Effector memory CD8-positive, alpha-beta T cell (primary cell): Measurements from ENCODE around the gene USP36.
"Not testable (repeated sequence)": the region's sequence is repeated elsewhere in the genome, so short reads cannot be mapped to it uniquely, and the experiment has no call there.

Experiments used
- ATAC-seq: fragments of 150-1000 bp; cut with Tn5 transposase; replicated peaks from 2 replicates; pipeline ENCODE4 v1.10.0; 2021; ENCODE audit warnings: mild to moderate bottlenecking, moderate library complexity
- DNase-seq, 3 experiments: peaks; one replicate each; pipeline ENCODE4 v3.0.0; 2021
- H3K27ac Mint-ChIP-seq, 2 donors: one replicate each; pipeline ENCODE4 v1.8.0; 2022; ENCODE audit warnings: mild to moderate bottlenecking in 2 of 2, mixed read lengths in 2 of 2, moderate library complexity in 2 of 2
- H3K27me3 Mint-ChIP-seq, 2 donors: one replicate each; pipeline ENCODE4 v1.8.0; 2022; ENCODE audit warnings: mixed read lengths in 2 of 2
- H3K36me3 Mint-ChIP-seq: one replicate; pipeline ENCODE4 v1.8.0; 2022; ENCODE audit warnings: mild to moderate bottlenecking, moderate library complexity, mixed read lengths; ENCODE audit not compliant: insufficient read depth
- H3K4me1 Mint-ChIP-seq, 2 donors: one replicate each; pipeline ENCODE4 v1.8.0; 2022; ENCODE audit warnings: low read depth in 2 of 2, mixed read lengths in 2 of 2
- H3K4me3 Mint-ChIP-seq, 2 donors: one replicate each; pipeline ENCODE4 v1.8.0; 2022; ENCODE audit warnings: mild to moderate bottlenecking in 2 of 2, mixed read lengths in 2 of 2, moderate library complexity in 2 of 2
- H3K9me3 Mint-ChIP-seq, 2 donors: one replicate each; pipeline ENCODE4 v1.8.0; 2022; ENCODE audit warnings: mixed read lengths in 2 of 2
- total RNA-seq, 9 experiments: gene quantifications; one replicate each; lab custom pipeline; 2026; lab: John Stamatoyannopoulos, UW

USP36 gene
- total RNA-seq: 100 to 503 (median 120) reads per million in 9 experiments

- Mint-ChIP-seq H3K27ac (peak within 1 kb of the TSS; percentile 95 to 98), H3K36me3 (peaks cover 58% of the 10 kb centered on the region), H3K4me3 (peak within 1 kb of the TSS; percentile 87 to 92), H3K9me3 (no peaks in the 10 kb centered on the region), H3K27me3 (no peaks in the 10 kb centered on the region), H3K4me1 (peaks cover 37 to 42% of the 10 kb centered on the region in 2 donors)
- DNase-seq (peak; percentile 100), ATAC-seq (peak; percentile 81)
Measured at GRCh38 chr17:78840780-78841611, at the start of gene USP36. TSS of gene USP36 (minus strand) at chr17:78840814. CDS start at chr17:78836363, 4,451 bp downstream.

- ATAC-seq: peak; percentile 24
- not testable (repeated sequence) for DNase-seq, H3K9me3 Mint-ChIP-seq, H3K36me3 Mint-ChIP-seq
- H3K27ac Mint-ChIP-seq: peak overlapping the region in 1 of 2 donors; percentile 39
- H3K4me1 Mint-ChIP-seq: peaks cover 1 to 11% of the 10 kb centered on the region in 2 donors
- peaks cover 31 to 38% of the 10 kb centered on the region in 2 donors for H3K27me3 Mint-ChIP-seq
- peak overlapping the region in 1 of 2 donors; percentile 15 for H3K4me3 Mint-ChIP-seq
Measured at GRCh38 chr17:78890096-78890495, 49.5 kb upstream of the USP36 start.

DNA sequence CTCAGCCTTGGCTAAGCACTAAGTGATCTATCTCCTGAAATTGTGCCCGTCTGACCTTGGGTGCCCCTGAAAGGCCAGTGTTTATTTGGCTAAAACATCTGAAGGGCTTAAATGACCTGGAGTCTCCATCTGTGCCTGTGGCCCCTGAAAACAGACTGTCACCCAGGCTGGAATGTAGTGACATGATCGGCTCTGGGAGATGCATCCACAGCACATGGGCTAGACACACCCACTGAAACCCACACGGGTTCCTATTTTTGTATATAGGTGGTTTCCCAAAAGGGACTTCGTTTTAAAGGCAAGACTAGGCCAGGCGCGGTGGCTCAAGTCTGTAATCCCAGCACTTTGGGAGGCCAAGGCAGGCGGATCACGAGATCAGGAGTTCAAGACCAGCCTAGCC, 48.9 kb upstream of the USP36 start:
- Mint-ChIP-seq H3K27ac (no peak overlapping the region), H3K4me3 (peak overlapping the region in 1 of 2 donors; percentile 27), H3K9me3 (no peaks in the 10 kb centered on the region), H3K36me3 (no peaks in the 10 kb centered on the region), H3K27me3 (peaks cover 31 to 43% of the 10 kb centered on the region in 2 donors), H3K4me1 (peaks cover 1 to 11% of the 10 kb centered on the region in 2 donors)
- ATAC-seq: peak; percentile 46
- no peak for DNase-seq

DNA sequence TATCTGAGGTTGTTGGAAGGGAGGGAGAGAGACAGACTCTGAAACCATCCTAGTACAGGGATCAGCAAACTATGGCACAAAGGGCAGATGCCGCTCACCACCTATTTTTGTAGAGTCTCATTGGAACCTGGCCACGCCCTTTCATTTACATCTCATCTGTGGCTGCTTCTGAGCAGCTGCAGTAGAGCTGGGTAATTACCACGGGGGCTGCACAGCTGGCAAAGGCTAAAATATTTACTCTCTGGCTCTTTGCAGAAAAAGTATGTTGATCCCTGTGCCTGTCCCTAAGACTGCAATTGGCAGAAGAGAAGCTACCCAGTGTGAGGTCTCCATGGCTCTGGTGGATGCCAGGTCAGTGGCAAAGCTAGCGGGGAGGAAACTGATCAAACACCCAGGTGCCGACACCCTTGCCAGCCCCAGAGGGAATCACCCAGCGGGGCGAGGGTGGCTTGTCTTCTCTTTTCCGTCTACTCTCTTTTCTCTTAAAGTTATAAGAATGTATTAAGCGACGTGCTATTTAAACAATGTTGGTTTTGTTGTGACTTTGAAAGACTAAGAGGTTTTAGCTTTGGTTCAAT, 48.4 kb upstream of the USP36 start:
- ATAC-seq (no peak), DNase-seq (no peak)
- no peak overlapping the region for H3K27ac Mint-ChIP-seq
- peaks cover 1 to 11% of the 10 kb centered on the region in 2 donors for H3K4me1 Mint-ChIP-seq
- H3K4me3 Mint-ChIP-seq: no peak overlapping the region
- H3K27me3 Mint-ChIP-seq: peaks cover 31 to 47% of the 10 kb centered on the region in 2 donors
- no peaks in the 10 kb centered on the region for H3K9me3 Mint-ChIP-seq
- H3K36me3 Mint-ChIP-seq: no peaks in the 10 kb centered on the region

- Mint-ChIP-seq H3K27me3 (peaks cover 43 to 58% of the 10 kb centered on the region in 2 donors), H3K9me3 (no peaks in the 10 kb centered on the region), H3K36me3 (no peaks in the 10 kb centered on the region), H3K4me3 (no peak overlapping the region), H3K27ac (no peak overlapping the region), H3K4me1 (peaks cover 5 to 11% of the 10 kb centered on the region in 2 donors)
- no peak for DNase-seq
- ATAC-seq: no peak
Measured at GRCh38 chr17:78886954-78887353, 46.3 kb upstream of the USP36 start.

DNA sequence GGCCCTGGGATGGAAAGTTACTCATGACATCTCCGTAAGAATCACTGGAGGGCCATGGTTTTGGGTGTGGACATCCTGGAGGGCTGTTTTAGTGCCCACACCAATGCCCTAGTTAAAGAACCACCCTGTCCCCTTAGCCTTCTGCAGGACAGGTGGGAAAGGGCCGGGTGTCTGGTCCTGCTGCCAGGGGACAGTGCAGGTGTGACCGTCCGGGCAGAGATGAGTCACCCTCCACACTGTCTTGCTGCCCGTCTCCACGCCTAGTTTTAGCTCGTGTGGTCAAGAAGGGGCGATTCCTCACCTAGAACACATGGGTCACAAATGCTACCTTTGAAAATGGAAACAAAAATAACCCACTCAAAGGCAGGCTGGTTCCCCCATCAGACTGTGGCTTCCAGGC, 45.3 kb upstream of the USP36 start:
- no peaks in the 10 kb centered on the region for H3K36me3 Mint-ChIP-seq
- DNase-seq (no peak), ATAC-seq (no peak)
- H3K27me3 Mint-ChIP-seq: peaks cover 38 to 58% of the 10 kb centered on the region in 2 donors
- no peak overlapping the region for H3K4me3 Mint-ChIP-seq
- peaks cover 3 to 9% of the 10 kb centered on the region in 2 donors for H3K4me1 Mint-ChIP-seq
- H3K27ac Mint-ChIP-seq: no peak overlapping the region
- H3K9me3 Mint-ChIP-seq: no peaks in the 10 kb centered on the region

GRCh38 chr17:78884876-78885667, 44.5 kb upstream of the USP36 start:
- ATAC-seq (no peak), DNase-seq (no peak)
- H3K27me3 Mint-ChIP-seq: peaks cover 37 to 64% of the 10 kb centered on the region in 2 donors
- H3K27ac Mint-ChIP-seq: no peak overlapping the region
- H3K9me3 Mint-ChIP-seq: no peaks in the 10 kb centered on the region
- no peak overlapping the region for H3K4me3 Mint-ChIP-seq
- H3K4me1 Mint-ChIP-seq: peaks cover 4 to 6% of the 10 kb centered on the region in 2 donors
- H3K36me3 Mint-ChIP-seq: no peaks in the 10 kb centered on the region

- H3K36me3 Mint-ChIP-seq: no peaks in the 10 kb centered on the region
- peaks cover under 1 to 7% of the 10 kb centered on the region in 2 donors for H3K4me1 Mint-ChIP-seq
- H3K27me3 Mint-ChIP-seq: peaks cover 42 to 72% of the 10 kb centered on the region in 2 donors
- ATAC-seq: no peak
- no peaks in the 10 kb centered on the region for H3K9me3 Mint-ChIP-seq
- H3K27ac Mint-ChIP-seq: no peak overlapping the region
- H3K4me3 Mint-ChIP-seq: no peak overlapping the region
- DNase-seq: no peak
Measured at GRCh38 chr17:78884148-78884825, 43.7 kb upstream of the USP36 start.

DNA sequence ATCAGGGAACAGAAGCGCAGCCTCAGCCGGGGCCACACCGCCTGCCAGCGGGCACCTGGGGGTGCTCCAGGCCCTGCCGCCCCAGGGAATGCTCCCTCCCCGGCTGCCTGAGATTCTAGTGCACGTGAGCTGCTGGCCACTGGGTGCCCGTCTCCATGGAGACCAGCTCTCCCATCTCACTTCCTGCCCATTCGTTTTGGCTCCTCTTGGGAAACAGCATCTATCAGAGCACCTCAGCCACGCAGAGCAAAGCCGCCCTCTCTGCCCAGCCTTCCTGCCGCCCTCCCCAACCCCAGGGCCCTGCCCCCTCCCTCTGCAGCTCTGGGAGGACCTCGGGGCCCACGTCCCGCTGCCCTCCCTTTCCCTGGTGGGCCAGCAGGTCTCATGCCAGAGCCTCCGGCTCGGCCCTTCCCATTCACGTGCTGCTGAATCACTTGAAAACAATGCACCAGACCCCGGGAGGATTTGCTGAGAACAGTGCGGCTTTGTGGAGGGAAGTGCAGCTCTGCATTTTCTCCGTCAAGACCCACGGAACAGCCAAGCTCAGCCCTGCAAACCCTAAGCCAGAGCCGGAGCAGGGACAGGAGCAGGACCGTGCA, 43.0 kb upstream of the USP36 start:
- no peak for ATAC-seq
- no peaks in the 10 kb centered on the region for H3K9me3 Mint-ChIP-seq
- DNase-seq: no peak
- H3K36me3 Mint-ChIP-seq: no peaks in the 10 kb centered on the region
- peaks cover 43 to 78% of the 10 kb centered on the region in 2 donors for H3K27me3 Mint-ChIP-seq
- H3K4me1 Mint-ChIP-seq: peaks cover 0 to 13% of the 10 kb centered on the region in 2 donors
- peak overlapping the region in 1 of 2 donors; percentile 36 for H3K4me3 Mint-ChIP-seq
- no peak overlapping the region for H3K27ac Mint-ChIP-seq

DNA sequence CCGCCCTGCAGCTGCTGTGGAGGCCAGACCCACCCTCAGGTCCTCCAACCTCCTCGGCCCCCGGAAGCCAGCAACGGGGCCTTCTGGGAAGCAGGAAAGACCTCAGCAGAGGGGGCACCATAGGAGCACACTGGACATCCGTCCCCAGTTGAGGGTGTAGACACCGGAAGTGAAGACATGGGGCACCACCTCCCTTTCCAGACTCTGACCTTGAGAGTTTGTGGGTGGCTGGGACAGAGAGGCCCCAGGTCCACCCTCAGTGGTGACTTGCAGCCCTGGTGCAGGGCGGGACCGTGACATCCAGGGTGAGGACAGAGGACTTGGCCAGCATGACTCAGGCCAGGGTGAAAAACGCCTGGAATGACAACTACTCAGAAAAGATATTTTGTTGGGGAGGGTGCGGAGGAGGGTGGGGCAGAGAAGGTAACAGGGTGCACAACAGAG, 42.5 kb upstream of the USP36 start:
- Mint-ChIP-seq H3K36me3 (no peaks in the 10 kb centered on the region), H3K4me3 (peak overlapping the region in 1 of 2 donors; percentile 36), H3K27me3 (peaks cover 46 to 83% of the 10 kb centered on the region in 2 donors), H3K9me3 (no peaks in the 10 kb centered on the region), H3K27ac (no peak overlapping the region), H3K4me1 (peaks cover 0 to 13% of the 10 kb centered on the region in 2 donors)
- ATAC-seq (peak; percentile 62), DNase-seq (no peak)

DNA sequence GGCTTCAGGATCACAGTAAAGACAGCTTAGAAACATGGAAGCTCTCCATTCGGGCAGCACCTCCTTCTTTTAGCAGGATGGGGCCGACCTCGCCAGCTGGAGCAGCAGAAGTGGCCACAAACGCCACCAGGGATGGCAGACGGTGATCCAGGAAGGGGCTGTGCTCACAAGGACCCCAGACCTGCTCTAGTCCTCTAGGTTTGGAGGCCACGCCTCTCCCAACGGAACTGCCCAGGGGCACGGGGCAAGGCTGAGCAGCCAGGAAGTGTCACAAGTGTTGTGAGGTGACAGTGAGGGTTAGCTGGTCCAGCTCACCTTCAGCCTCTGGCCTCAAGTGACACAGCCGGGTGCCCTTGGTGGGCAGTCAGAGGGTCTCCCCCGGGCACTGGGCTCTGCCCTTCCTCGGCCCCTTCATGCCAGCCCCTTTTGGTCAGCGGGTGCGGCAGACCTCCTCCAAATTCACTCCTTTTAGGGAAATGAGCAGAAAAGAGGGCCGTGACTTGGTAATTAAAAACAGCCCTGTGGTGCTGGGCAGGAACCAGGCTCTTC, 42.0 kb upstream of the USP36 start:
- peaks cover 0 to 13% of the 10 kb centered on the region in 2 donors for H3K4me1 Mint-ChIP-seq
- no peaks in the 10 kb centered on the region for H3K9me3 Mint-ChIP-seq
- no peak overlapping the region for H3K27ac Mint-ChIP-seq
- no peak for DNase-seq
- no peak for ATAC-seq
- peak overlapping the region in 1 of 2 donors; percentile 36 for H3K4me3 Mint-ChIP-seq
- H3K36me3 Mint-ChIP-seq: no peaks in the 10 kb centered on the region
- H3K27me3 Mint-ChIP-seq: peaks cover 49 to 88% of the 10 kb centered on the region in 2 donors

DNA sequence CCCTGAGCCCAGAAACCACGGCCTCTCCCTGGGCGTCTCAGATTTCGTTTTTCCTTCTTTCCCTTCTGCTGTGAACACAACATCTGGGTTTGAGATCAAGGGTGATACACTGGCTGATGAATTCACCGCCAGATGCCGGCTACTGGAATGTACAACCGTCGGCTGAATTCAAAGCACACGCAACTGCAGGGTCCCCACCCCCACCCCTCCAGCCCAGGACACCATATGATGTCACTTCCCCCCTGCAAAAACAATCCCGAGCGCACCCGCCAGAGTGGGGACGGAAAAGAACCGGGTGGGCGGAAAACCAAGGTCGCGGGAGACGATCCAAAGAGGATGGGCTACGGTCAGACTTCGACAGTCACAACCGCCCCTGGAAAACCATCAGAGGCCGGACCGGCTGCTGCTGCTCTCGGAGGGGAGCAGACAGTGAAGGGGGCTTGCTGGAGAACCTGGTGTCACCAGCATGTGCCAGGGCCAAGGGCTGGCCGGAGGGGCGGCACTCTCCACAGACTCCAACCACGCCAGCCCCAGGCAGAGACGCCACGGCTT, 39.1 kb upstream of the USP36 start:
- peak; percentile 27 for ATAC-seq
- H3K9me3 Mint-ChIP-seq: no peaks in the 10 kb centered on the region
- H3K27ac Mint-ChIP-seq: peak overlapping the region in 1 of 2 donors; percentile 15
- peaks cover 0 to 13% of the 10 kb centered on the region in 2 donors for H3K4me1 Mint-ChIP-seq
- H3K36me3 Mint-ChIP-seq: no peaks in the 10 kb centered on the region
- peak overlapping the region; percentile 29 to 40 for H3K4me3 Mint-ChIP-seq
- H3K27me3 Mint-ChIP-seq: peaks cover 57 to 89% of the 10 kb centered on the region in 2 donors
- no peak for DNase-seq
